Liver (tissue), 9 donors: ENCODE results near the gene CYBA. TPM values are rescaled to one million over a fixed set of nuclear protein-coding genes. Genes with fewer than 3 reads are reported as not detected.

Experiments used
- DNase-seq: peaks from one replicate; pipeline ENCODE4 v3.0.0-alpha.2; 2017; ENCODE audit warnings: low spot score
- H3K27ac ChIP-seq, 2 donors: one replicate each; pipeline ENCODE4 v1.7.0; 2013; ENCODE audit warnings: inconsistent platforms in 2 of 2, low read length in 2 of 2, control low read depth in 1 of 2, low read depth in 1 of 2, mild to moderate bottlenecking in 1 of 2
- H3K27me3 ChIP-seq, 4 donors: one replicate each; pipeline versions ENCODE4 v1.6.1 to v1.7.0; 2013; ENCODE audit warnings: low read length in 3 of 4, inconsistent platforms in 1 of 4, mild to moderate bottlenecking in 1 of 4, moderate library complexity in 1 of 4; ENCODE audit not compliant: control insufficient read depth in 4 of 4, insufficient read depth in 4 of 4
- H3K36me3 ChIP-seq, 4 donors: one replicate each; pipeline versions ENCODE4 v1.6.1 to v1.7.0; 2013; ENCODE audit warnings: low read length in 3 of 4, mild to moderate bottlenecking in 3 of 4, low read depth in 1 of 4, moderate library complexity in 1 of 4; ENCODE audit not compliant: control insufficient read depth in 4 of 4, insufficient read depth in 3 of 4
- H3K4me1 ChIP-seq, 4 donors: one replicate each; pipeline versions ENCODE4 v1.6.1 to v1.7.0; 2013; ENCODE audit warnings: low read length in 3 of 4, mild to moderate bottlenecking in 3 of 4, moderate library complexity in 1 of 4; ENCODE audit not compliant: control insufficient read depth in 4 of 4, insufficient read depth in 4 of 4
- H3K4me3 ChIP-seq, 3 donors: one replicate each; pipeline versions ENCODE4 v1.6.1 to v1.7.0; 2013; ENCODE audit warnings: low read length in 3 of 3, control low read depth in 1 of 3, low read depth in 1 of 3, mild to moderate bottlenecking in 1 of 3
- H3K9ac ChIP-seq, 2 donors: one replicate each; pipeline ENCODE4 v1.7.0; 2013; ENCODE audit warnings: low read length in 2 of 2, mild to moderate bottlenecking in 2 of 2, moderate library complexity in 2 of 2, control low read depth in 1 of 2, low read depth in 1 of 2
- H3K9me3 ChIP-seq, 4 donors: one replicate each; pipeline versions ENCODE4 v1.6.1 to v1.7.0; 2013; ENCODE audit warnings: low read length in 3 of 4; ENCODE audit not compliant: control insufficient read depth in 4 of 4
- EGR1 ChIP-seq, 2 donors: IDR thresholded peaks; 2 replicates each; pipeline ENCODE4 v1.6.1; 2016 to 2018; ENCODE audit warnings: antibody characterized with exemption in 2 of 2, low read depth in 2 of 2
- FOXA1 ChIP-seq: IDR thresholded peaks from 2 replicates; pipeline ENCODE4 v1.6.1; 2016; ENCODE audit warnings: antibody characterized with exemption
- GABPA ChIP-seq, 2 donors: IDR thresholded peaks in 1 of 2; conservative IDR thresholded peaks in 1 of 2; 2 replicates each; pipeline ENCODE4 v1.6.1; 2016; ENCODE audit warnings: antibody characterized with exemption in 2 of 2, mild to moderate bottlenecking in 1 of 2, moderate library complexity in 1 of 2
- HNF4A ChIP-seq, 2 donors: conservative IDR thresholded peaks; 2 replicates each; pipeline ENCODE4 v1.6.1; 2016; ENCODE audit warnings: antibody characterized with exemption in 2 of 2, mild to moderate bottlenecking in 2 of 2
- HNF4G ChIP-seq: IDR thresholded peaks from 2 replicates; pipeline ENCODE4 v1.6.1; 2016; ENCODE audit warnings: antibody characterized with exemption
- JUND ChIP-seq, 2 donors: IDR thresholded peaks; 2 replicates each; pipeline ENCODE4 v1.6.1; 2016; ENCODE audit warnings: antibody characterized with exemption in 2 of 2
- RAD21 ChIP-seq, 2 donors: IDR thresholded peaks; 2 replicates each; pipeline ENCODE4 v1.6.1; 2016; ENCODE audit warnings: antibody characterized with exemption in 2 of 2, mild to moderate bottlenecking in 2 of 2
- RXRA ChIP-seq, 2 donors: IDR thresholded peaks; 2 replicates each; pipeline ENCODE4 v1.6.1; 2017 to 2018; ENCODE audit warnings: antibody characterized with exemption in 2 of 2, mild to moderate bottlenecking in 1 of 2
- SP1 ChIP-seq: IDR thresholded peaks from 2 replicates; pipeline ENCODE4 v1.6.1; 2018; ENCODE audit warnings: antibody characterized with exemption, mild to moderate bottlenecking
- TAF1 ChIP-seq: conservative IDR thresholded peaks from 2 replicates; pipeline ENCODE4 v1.6.1; 2016; ENCODE audit warnings: antibody characterized with exemption, mild to moderate bottlenecking
- YY1 ChIP-seq: IDR thresholded peaks from 2 replicates; pipeline ENCODE4 v1.6.1; 2016; ENCODE audit warnings: antibody characterized with exemption, mild to moderate bottlenecking
- WGBS: extraction: QIAGEN DNeasy Blood & Tissue Kit; methylation state at CpG from one replicate; pipeline ENCODE4 v1.1.7; 2013; 5-methylcytosine and 5-hydroxymethylcytosine counted together
- polyA plus RNA-seq, 2 donors: library from polyadenylated mRNA; stranded (reverse) in 1 of 2; unstranded in 1 of 2; fragments of 200-250 nt in 1 of 2; fragments of >200 nt in 1 of 2; fragmentation: Nextera tagmentation in 1 of 2; extraction: Ambion mirVana in 1 of 2; gene quantifications; one replicate each; pipeline versions ENCODE4 v1.2.1 to v1.2.3, GENCODE V29; 2013 to 2015
- total RNA-seq, 2 donors: library from RNA; depleted of rRNA; stranded (reverse); fragments of >200 nt; gene quantifications; one replicate each; pipeline ENCODE4 v1.2.3, GENCODE V29; 2014
- TF ChIP-seq, protein P1 (sequence below): fragments of 150-350 bp; IDR thresholded peaks from 2 replicates; pipeline ENCODE4 v1.5.1; 2017; ENCODE audit warnings: improper control_type of control experiment, low read depth, low read length; ENCODE audit not compliant: missing input control
- TF ChIP-seq, protein P2 (sequence below): IDR thresholded peaks from 2 replicates; pipeline ENCODE4 v1.6.1; 2016; ENCODE audit warnings: antibody characterized with exemption
- TF ChIP-seq, protein P3 (sequence below): IDR thresholded peaks from 2 replicates; pipeline ENCODE4 v1.6.1; 2016; ENCODE audit warnings: antibody characterized with exemption
- TF ChIP-seq, protein P4 (sequence below): IDR thresholded peaks from 2 replicates; pipeline ENCODE4 v1.6.1; 2016; ENCODE audit warnings: antibody characterized with exemption, mild to moderate bottlenecking
- TF ChIP-seq, protein P5 (sequence below): IDR thresholded peaks from 2 replicates; pipeline ENCODE4 v1.6.1; 2016; ENCODE audit warnings: antibody characterized with exemption
- donor health status: healthy.
- donor health status: healthy.
- donor health status: healthy.
- donor health status: healthy.
- donor health status: healthy.

Gene CYBA
- total and polyA plus RNA-seq, 4 donors: 39.0 to 217 (median 52.6) TPM

DNA sequence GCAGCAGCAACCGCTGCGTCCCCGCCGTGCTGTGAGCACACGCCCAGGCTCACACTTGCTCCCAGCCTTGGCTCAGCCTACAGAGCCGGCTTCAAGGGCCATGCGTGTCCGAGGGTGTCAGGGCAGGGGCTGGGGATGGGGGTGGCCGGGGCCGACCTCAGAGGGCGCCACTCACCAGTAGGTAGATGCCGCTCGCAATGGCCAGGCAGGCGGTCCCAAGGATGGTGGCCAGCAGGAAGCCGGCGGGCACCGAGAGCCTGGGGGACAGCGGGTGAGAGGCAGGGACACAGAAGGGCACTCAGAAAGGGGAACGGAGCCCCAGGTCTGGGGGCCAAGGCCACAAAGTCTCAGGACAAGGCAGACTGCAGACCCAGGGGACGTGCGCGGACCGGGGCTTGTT is 4.9 kb downstream of the CYBA start:
- no peak for TF ChIP-seq GABPA (IDR thresholded peaks at IDR 0.05 in 1 of 2, conservative IDR thresholded peaks at IDR 0.05 in 1 of 2)
- TF ChIP-seq EGR1 (IDR thresholded peaks at IDR 0.05; ENCODE audit: low read depth in 2 of 2): no peak
- TF ChIP-seq, protein P1, sequence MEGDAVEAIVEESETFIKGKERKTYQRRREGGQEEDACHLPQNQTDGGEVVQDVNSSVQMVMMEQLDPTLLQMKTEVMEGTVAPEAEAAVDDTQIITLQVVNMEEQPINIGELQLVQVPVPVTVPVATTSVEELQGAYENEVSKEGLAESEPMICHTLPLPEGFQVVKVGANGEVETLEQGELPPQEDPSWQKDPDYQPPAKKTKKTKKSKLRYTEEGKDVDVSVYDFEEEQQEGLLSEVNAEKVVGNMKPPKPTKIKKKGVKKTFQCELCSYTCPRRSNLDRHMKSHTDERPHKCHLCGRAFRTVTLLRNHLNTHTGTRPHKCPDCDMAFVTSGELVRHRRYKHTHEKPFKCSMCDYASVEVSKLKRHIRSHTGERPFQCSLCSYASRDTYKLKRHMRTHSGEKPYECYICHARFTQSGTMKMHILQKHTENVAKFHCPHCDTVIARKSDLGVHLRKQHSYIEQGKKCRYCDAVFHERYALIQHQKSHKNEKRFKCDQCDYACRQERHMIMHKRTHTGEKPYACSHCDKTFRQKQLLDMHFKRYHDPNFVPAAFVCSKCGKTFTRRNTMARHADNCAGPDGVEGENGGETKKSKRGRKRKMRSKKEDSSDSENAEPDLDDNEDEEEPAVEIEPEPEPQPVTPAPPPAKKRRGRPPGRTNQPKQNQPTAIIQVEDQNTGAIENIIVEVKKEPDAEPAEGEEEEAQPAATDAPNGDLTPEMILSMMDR: no peak
- TF ChIP-seq, protein P2, sequence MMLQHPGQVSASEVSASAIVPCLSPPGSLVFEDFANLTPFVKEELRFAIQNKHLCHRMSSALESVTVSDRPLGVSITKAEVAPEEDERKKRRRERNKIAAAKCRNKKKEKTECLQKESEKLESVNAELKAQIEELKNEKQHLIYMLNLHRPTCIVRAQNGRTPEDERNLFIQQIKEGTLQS: no peak
- TF ChIP-seq, protein P3, sequence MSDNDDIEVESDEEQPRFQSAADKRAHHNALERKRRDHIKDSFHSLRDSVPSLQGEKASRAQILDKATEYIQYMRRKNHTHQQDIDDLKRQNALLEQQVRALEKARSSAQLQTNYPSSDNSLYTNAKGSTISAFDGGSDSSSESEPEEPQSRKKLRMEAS: no peak
- no peak for TF ChIP-seq JUND (IDR thresholded peaks at IDR 0.05)
- TF ChIP-seq TAF1: no peak
- TF ChIP-seq, protein P4, sequence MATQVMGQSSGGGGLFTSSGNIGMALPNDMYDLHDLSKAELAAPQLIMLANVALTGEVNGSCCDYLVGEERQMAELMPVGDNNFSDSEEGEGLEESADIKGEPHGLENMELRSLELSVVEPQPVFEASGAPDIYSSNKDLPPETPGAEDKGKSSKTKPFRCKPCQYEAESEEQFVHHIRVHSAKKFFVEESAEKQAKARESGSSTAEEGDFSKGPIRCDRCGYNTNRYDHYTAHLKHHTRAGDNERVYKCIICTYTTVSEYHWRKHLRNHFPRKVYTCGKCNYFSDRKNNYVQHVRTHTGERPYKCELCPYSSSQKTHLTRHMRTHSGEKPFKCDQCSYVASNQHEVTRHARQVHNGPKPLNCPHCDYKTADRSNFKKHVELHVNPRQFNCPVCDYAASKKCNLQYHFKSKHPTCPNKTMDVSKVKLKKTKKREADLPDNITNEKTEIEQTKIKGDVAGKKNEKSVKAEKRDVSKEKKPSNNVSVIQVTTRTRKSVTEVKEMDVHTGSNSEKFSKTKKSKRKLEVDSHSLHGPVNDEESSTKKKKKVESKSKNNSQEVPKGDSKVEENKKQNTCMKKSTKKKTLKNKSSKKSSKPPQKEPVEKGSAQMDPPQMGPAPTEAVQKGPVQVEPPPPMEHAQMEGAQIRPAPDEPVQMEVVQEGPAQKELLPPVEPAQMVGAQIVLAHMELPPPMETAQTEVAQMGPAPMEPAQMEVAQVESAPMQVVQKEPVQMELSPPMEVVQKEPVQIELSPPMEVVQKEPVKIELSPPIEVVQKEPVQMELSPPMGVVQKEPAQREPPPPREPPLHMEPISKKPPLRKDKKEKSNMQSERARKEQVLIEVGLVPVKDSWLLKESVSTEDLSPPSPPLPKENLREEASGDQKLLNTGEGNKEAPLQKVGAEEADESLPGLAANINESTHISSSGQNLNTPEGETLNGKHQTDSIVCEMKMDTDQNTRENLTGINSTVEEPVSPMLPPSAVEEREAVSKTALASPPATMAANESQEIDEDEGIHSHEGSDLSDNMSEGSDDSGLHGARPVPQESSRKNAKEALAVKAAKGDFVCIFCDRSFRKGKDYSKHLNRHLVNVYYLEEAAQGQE: no peak
- no peak for TF ChIP-seq RXRA (IDR thresholded peaks at IDR 0.05)
- TF ChIP-seq HNF4A (conservative IDR thresholded peaks at IDR 0.05): no peak
- TF ChIP-seq RAD21 (IDR thresholded peaks at IDR 0.05): no peak
- TF ChIP-seq SP1: no peak
- no peak for TF ChIP-seq FOXA1
- no peak for TF ChIP-seq YY1
- TF ChIP-seq, protein P5, sequence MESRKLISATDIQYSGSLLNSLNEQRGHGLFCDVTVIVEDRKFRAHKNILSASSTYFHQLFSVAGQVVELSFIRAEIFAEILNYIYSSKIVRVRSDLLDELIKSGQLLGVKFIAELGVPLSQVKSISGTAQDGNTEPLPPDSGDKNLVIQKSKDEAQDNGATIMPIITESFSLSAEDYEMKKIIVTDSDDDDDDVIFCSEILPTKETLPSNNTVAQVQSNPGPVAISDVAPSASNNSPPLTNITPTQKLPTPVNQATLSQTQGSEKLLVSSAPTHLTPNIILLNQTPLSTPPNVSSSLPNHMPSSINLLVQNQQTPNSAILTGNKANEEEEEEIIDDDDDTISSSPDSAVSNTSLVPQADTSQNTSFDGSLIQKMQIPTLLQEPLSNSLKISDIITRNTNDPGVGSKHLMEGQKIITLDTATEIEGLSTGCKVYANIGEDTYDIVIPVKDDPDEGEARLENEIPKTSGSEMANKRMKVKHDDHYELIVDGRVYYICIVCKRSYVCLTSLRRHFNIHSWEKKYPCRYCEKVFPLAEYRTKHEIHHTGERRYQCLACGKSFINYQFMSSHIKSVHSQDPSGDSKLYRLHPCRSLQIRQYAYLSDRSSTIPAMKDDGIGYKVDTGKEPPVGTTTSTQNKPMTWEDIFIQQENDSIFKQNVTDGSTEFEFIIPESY: no peak
- no peak for TF ChIP-seq HNF4G
- Histone ChIP-seq H3K9me3 (no peaks in the 10 kb centered on the region), H3K4me3 (no peak overlapping the region), H3K4me1 (peaks cover 0 to 11% (median 3%) of the 10 kb centered on the region in 4 donors), H3K36me3 (peaks cover 0 to 2% (median under 1%) of the 10 kb centered on the region in 4 donors), H3K27me3 (no peaks in the 10 kb centered on the region), H3K27ac (no peak overlapping the region), H3K9ac (no peak overlapping the region)
- no peak for DNase-seq
- WGBS: 90% methylated on average over 23 of the region's 23 CpGs

DNA sequence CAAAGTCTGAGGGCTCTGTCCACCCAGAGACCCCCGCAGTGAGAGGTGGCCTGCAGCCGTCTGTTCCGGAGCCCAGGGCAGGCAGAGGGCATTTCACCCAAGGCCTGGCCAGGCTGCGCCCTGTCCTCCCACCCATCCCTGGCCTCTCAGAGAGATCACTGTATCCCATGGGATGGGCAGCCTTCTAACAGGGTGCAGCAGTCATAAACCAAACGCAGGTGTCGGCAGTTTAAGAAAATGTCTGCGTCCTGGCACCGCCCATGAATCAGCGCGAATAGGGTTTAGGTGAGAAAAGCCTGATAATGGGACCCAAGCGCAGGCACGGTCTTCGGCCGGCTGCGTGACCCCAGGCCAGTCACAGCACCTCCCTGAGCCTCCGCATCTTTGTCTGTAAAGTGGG is 5.4 kb downstream of the CYBA start:
- Histone ChIP-seq H3K4me1 (peaks cover 0 to 11% (median 3%) of the 10 kb centered on the region in 4 donors), H3K9ac (no peak overlapping the region), H3K36me3 (peaks cover 0 to 2% (median under 1%) of the 10 kb centered on the region in 4 donors), H3K4me3 (no peak overlapping the region), H3K27me3 (no peaks in the 10 kb centered on the region), H3K9me3 (no peaks in the 10 kb centered on the region), H3K27ac (no peak overlapping the region)
- no peak for DNase-seq
- 91% methylated on average over 16 of the region's 16 CpGs for WGBS
- TF ChIP-seq, protein P1: no peak
- TF ChIP-seq EGR1 (IDR thresholded peaks at IDR 0.05; ENCODE audit: low read depth in 2 of 2) (no peak), HNF4G (no peak), RAD21 (IDR thresholded peaks at IDR 0.05) (no peak), YY1 (no peak), FOXA1 (no peak), JUND (IDR thresholded peaks at IDR 0.05) (no peak)
- TF ChIP-seq, protein P3: no peak
- TF ChIP-seq, protein P4: no peak
- TF ChIP-seq, protein P2: no peak
